ENCODE measurements around the gene KRTAP4-5.
"Not testable (repeated sequence)": the region's sequence is repeated elsewhere in the genome, so short reads cannot be mapped to it uniquely, and the experiment has no call there.

Gene KRTAP4-5

GRCh38 chr17:41149652-41149985 is at the start of gene KRTAP4-5:
KRTAP4-5 (minus strand) TSS chr17:41149825; CDS start chr17:41149767, 58 bp downstream.
- Mint-ChIP-seq H3K9me3 (no peaks in the 10 kb centered on the region), H3K4me1 (ENCODE audit: low read depth) (no peaks in the 10 kb centered on the region), H3K27ac (no peak within 1 kb of the TSS), H3K36me3 (ENCODE audit: low read depth) (no peaks in the 10 kb centered on the region), H3K4me3 (no peak within 1 kb of the TSS), H3K27me3 (ENCODE audit: low read depth) (peaks cover 11% of the 10 kb centered on the region)
- DNase-seq (ENCODE audit: low spot score) = no peak

- no peaks in the 10 kb centered on the region for H3K27me3 Mint-ChIP-seq (ENCODE audit: low read depth)
- no peak for DNase-seq (ENCODE audit: low spot score)
- no peak overlapping the region for H3K4me3 Mint-ChIP-seq
- H3K27ac Mint-ChIP-seq = no peak overlapping the region
- no peaks in the 10 kb centered on the region for H3K9me3 Mint-ChIP-seq
- H3K36me3 Mint-ChIP-seq (ENCODE audit: low read depth) = no peaks in the 10 kb centered on the region
- H3K4me1 Mint-ChIP-seq (ENCODE audit: low read depth) = no peaks in the 10 kb centered on the region
Measured at GRCh38 chr17:41196068-41196467, 46.4 kb upstream of the KRTAP4-5 start.

- no peak overlapping the region for H3K4me3 Mint-ChIP-seq
- no peak overlapping the region for H3K27ac Mint-ChIP-seq
- H3K4me1 Mint-ChIP-seq (ENCODE audit: low read depth) = no peaks in the 10 kb centered on the region
- no peaks in the 10 kb centered on the region for H3K36me3 Mint-ChIP-seq (ENCODE audit: low read depth)
- H3K9me3 Mint-ChIP-seq = no peaks in the 10 kb centered on the region
- H3K27me3 Mint-ChIP-seq (ENCODE audit: low read depth) = no peaks in the 10 kb centered on the region
- no peak for DNase-seq (ENCODE audit: low spot score)
Measured at GRCh38 chr17:41190328-41190727, 40.7 kb upstream of the KRTAP4-5 start.

DNA sequence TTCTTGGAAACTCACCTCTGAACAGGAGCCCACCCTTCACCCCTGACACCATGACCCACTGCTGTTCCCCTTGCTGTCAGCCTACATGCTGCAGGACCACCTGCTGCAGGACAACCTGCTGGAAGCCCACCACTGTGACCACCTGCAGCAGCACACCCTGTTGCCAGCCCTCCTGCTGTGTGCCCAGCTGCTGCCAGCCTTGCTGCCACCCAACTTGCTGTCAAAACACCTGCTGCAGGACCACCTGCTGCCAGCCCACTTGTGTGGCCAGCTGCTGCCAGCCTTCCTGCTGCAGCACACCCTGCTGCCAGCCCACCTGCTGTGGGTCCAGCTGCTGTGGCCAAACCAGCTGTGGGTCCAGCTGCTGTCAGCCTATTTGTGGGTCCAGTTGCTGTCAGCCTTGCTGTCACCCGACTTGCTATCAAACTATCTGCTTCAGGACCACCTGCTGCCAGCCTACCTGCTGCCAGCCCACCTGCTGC is 40.3 kb upstream of the KRTAP4-5 start, which contains the start of gene KRTAP9-1:
Gene KRTAP9-1, plus strand, starts transcription at position 51 of the 482 bp plus-strand sequence. Its CDS starts 0 bp downstream, at position 51.
- not testable (repeated sequence) for DNase-seq (ENCODE audit: low spot score); H3K9me3 Mint-ChIP-seq; H3K27me3 Mint-ChIP-seq (ENCODE audit: low read depth); H3K4me3 Mint-ChIP-seq; H3K4me1 Mint-ChIP-seq (ENCODE audit: low read depth); H3K36me3 Mint-ChIP-seq (ENCODE audit: low read depth); H3K27ac Mint-ChIP-seq

- Mint-ChIP-seq H3K27me3 (ENCODE audit: low read depth) (peaks cover 4% of the 10 kb centered on the region), H3K27ac (no peak overlapping the region), H3K9me3 (no peaks in the 10 kb centered on the region), H3K4me1 (ENCODE audit: low read depth) (no peaks in the 10 kb centered on the region), H3K4me3 (no peak overlapping the region), H3K36me3 (ENCODE audit: low read depth) (no peaks in the 10 kb centered on the region)
- no peak for DNase-seq (ENCODE audit: low spot score)
Measured at GRCh38 chr17:41186872-41187271, 37.2 kb upstream of the KRTAP4-5 start.

DNA sequence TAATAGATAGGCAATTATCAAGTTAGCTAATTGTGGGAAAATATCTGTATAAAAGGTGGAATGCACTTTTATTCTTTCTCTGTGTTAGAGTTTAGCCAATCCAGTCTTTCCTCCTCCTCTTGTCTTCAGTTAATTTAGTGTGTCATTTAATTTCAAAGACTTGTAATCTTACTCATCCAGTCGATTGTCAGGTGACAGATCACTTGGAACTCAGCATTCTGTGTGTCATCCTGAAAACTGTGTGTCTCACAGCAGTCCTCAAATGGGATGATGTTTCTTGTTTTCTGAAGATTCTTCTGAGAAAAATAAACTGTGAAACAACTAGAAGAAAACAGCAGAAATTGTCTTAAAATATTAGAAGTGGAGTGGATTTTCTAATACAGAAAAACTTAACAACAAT is 35.4 kb upstream of the KRTAP4-5 start:
- Mint-ChIP-seq H3K27ac (no peak overlapping the region), H3K4me3 (no peak overlapping the region), H3K4me1 (ENCODE audit: low read depth) (no peaks in the 10 kb centered on the region), H3K27me3 (ENCODE audit: low read depth) (peaks cover 4% of the 10 kb centered on the region), H3K36me3 (ENCODE audit: low read depth) (no peaks in the 10 kb centered on the region), H3K9me3 (no peaks in the 10 kb centered on the region)
- no peak for DNase-seq (ENCODE audit: low spot score)

DNA sequence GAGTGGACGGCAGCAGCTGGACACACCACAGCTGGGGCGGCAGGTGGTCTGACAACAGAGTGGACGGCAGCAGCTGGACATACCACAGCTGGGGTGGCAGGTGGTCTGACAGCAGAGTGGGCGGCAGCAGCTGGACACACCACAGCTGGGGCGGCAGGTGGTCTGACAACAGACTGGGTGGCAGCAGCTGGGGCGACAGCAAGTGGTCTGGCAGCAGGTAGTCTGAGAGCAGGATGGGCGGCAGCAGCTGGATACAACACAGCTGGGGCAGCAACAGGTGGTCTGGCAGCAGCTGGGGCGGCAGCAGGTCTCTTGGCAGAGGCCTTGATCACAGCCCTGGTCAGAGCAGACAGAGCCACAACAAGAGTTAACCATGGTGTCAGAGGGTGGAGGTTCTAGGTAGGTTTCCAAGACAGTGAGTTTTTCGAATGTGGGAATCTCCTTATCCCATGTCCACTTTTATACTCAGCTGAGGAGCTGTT is 34.9 kb upstream of the KRTAP4-5 start, which contains the start of gene KRTAP4-1:
Gene KRTAP4-1, minus strand, starts transcription at position 432 of the 482 bp plus-strand sequence. Its CDS starts 57 bp downstream, at position 375.
- no peak within 1 kb of the TSS for H3K27ac Mint-ChIP-seq

DNA sequence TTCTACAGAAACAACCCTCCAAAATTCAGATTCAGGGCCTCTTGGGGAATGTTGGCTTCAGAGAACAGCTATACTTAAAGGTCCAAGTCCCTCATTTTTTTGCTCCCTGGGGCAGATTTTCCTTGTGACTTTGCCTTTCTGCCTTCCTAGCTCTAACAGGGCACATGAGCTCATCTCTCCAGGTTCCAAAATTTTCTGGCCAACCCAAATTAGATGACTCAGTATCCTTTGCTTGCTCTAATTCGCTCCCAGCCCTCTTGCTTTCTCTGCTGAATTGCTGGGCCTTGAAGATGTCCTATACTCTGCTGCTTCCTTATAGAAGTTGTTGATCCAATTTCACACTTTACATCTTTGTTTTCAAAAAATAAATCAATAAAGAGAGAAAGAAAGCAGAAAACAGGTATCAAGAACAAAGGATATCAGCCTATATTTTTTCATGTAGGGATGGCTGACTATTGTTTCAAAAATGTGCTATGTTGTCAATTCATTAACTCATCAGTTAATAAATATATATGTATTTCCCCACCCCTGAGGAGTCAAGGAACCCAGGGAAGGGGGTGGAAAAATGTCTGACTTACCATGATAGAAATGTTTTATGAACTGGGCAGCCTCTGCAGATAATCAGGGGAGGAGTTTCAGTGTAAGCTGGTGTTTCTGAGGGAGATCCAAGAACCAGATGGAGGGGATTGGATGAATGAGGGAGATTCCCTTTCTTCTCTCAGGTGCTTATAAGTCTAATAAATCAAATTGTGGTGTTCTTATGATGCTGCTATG is 29.4 kb upstream of the KRTAP4-5 start:
- Mint-ChIP-seq H3K4me3 (no peak overlapping the region), H3K27me3 (ENCODE audit: low read depth) (no peaks in the 10 kb centered on the region), H3K9me3 (no peaks in the 10 kb centered on the region), H3K27ac (no peak overlapping the region), H3K36me3 (ENCODE audit: low read depth) (no peaks in the 10 kb centered on the region), H3K4me1 (ENCODE audit: low read depth) (no peaks in the 10 kb centered on the region)
- no peak for DNase-seq (ENCODE audit: low spot score)

More for the DNA sequence above, 34.9 kb upstream of the KRTAP4-5 start, which contains the start of gene KRTAP4-1:
- H3K4me3 Mint-ChIP-seq = no peak within 1 kb of the TSS
- no peaks in the 10 kb centered on the region for H3K4me1 Mint-ChIP-seq (ENCODE audit: low read depth)
- peaks cover 4% of the 10 kb centered on the region for H3K27me3 Mint-ChIP-seq (ENCODE audit: low read depth)
- no peaks in the 10 kb centered on the region for H3K9me3 Mint-ChIP-seq
- DNase-seq (ENCODE audit: low spot score) = no peak
- no peaks in the 10 kb centered on the region for H3K36me3 Mint-ChIP-seq (ENCODE audit: low read depth)

GRCh38 chr17:41178341-41178740 is 28.7 kb upstream of the KRTAP4-5 start:
- no peak overlapping the region for H3K4me3 Mint-ChIP-seq
- no peak for DNase-seq (ENCODE audit: low spot score)
- H3K9me3 Mint-ChIP-seq = no peaks in the 10 kb centered on the region
- no peaks in the 10 kb centered on the region for H3K36me3 Mint-ChIP-seq (ENCODE audit: low read depth)
- no peaks in the 10 kb centered on the region for H3K4me1 Mint-ChIP-seq (ENCODE audit: low read depth)
- no peak overlapping the region for H3K27ac Mint-ChIP-seq
- H3K27me3 Mint-ChIP-seq (ENCODE audit: low read depth) = no peaks in the 10 kb centered on the region

DNA sequence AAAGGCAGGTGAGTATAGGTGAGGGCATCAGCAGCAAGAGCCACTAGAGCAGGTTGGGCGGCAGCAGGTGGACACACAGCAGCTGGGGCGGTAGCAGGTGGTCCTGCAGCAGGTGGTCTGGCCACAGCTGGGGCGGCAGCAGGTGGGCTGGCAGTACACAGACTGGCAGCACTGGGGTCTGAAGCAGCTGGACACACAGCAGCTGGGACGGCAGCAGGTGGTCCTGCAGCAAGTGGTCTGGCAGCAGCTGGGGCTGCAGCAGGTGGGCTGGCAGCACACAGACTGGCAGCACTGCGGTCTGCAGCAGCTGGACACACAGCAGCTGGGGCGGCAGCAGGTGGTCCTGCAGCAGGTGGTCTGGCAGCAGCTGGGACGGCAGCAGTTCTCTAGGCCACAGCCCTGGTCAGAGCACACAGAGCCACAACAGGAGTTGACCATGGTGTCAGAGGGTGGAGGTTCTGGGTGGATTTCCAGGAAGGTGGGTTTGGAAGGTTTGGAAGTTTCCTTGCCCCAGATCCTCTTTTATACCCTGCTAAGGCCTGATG is 28.2 kb upstream of the KRTAP4-5 start, which contains the start of gene KRTAP4-2:
Gene KRTAP4-2, minus strand, starts transcription at position 495 of the 545 bp plus-strand sequence. Its CDS starts 57 bp downstream, at position 438.
- no peaks in the 10 kb centered on the region for H3K27me3 Mint-ChIP-seq (ENCODE audit: low read depth)
- no peaks in the 10 kb centered on the region for H3K36me3 Mint-ChIP-seq (ENCODE audit: low read depth)
- H3K27ac Mint-ChIP-seq = no peak within 1 kb of the TSS
- no peak for DNase-seq (ENCODE audit: low spot score)
- no peak within 1 kb of the TSS for H3K4me3 Mint-ChIP-seq
- no peaks in the 10 kb centered on the region for H3K4me1 Mint-ChIP-seq (ENCODE audit: low read depth)
- H3K9me3 Mint-ChIP-seq = no peaks in the 10 kb centered on the region

- DNase-seq (ENCODE audit: low spot score) = no peak
- Mint-ChIP-seq H3K4me3 (no peak overlapping the region), H3K36me3 (ENCODE audit: low read depth) (no peaks in the 10 kb centered on the region), H3K4me1 (ENCODE audit: low read depth) (no peaks in the 10 kb centered on the region), H3K9me3 (no peaks in the 10 kb centered on the region), H3K27ac (no peak overlapping the region), H3K27me3 (ENCODE audit: low read depth) (no peaks in the 10 kb centered on the region)
Measured at GRCh38 chr17:41176744-41177387, 27.2 kb upstream of the KRTAP4-5 start.

- no peaks in the 10 kb centered on the region for H3K4me1 Mint-ChIP-seq (ENCODE audit: low read depth)
- no peaks in the 10 kb centered on the region for H3K9me3 Mint-ChIP-seq
- no peak for DNase-seq (ENCODE audit: low spot score)
Measured at GRCh38 chr17:41171886-41172285, 22.3 kb upstream of the KRTAP4-5 start.

GRCh38 chr17:41168121-41168520 is 18.5 kb upstream of the KRTAP4-5 start, which contains the start of gene KRTAP4-3:
KRTAP4-3 (minus strand) TSS chr17:41168221; CDS start chr17:41168172, 49 bp downstream.
- Mint-ChIP-seq H3K4me1 (ENCODE audit: low read depth) (no peaks in the 10 kb centered on the region), H3K27ac (no peak within 1 kb of the TSS), H3K27me3 (ENCODE audit: low read depth) (peaks cover 3% of the 10 kb centered on the region), H3K9me3 (no peaks in the 10 kb centered on the region), H3K4me3 (no peak within 1 kb of the TSS), H3K36me3 (ENCODE audit: low read depth) (no peaks in the 10 kb centered on the region)
- DNase-seq (ENCODE audit: low spot score) = no peak

More at GRCh38 chr17:41171886-41172285, 22.3 kb upstream of the KRTAP4-5 start:
- peaks cover 3% of the 10 kb centered on the region for H3K27me3 Mint-ChIP-seq (ENCODE audit: low read depth)
- no peak overlapping the region for H3K4me3 Mint-ChIP-seq
- no peak overlapping the region for H3K27ac Mint-ChIP-seq
- H3K36me3 Mint-ChIP-seq (ENCODE audit: low read depth) = no peaks in the 10 kb centered on the region

- Mint-ChIP-seq H3K27ac (no peak overlapping the region), H3K9me3 (no peaks in the 10 kb centered on the region), H3K4me3 (no peak overlapping the region), H3K36me3 (ENCODE audit: low read depth) (no peaks in the 10 kb centered on the region), H3K4me1 (ENCODE audit: low read depth) (no peaks in the 10 kb centered on the region), H3K27me3 (ENCODE audit: low read depth) (peaks cover 3% of the 10 kb centered on the region)
- DNase-seq (ENCODE audit: low spot score) = no peak
Measured at GRCh38 chr17:41167561-41167960, 17.9 kb upstream of the KRTAP4-5 start.
